Activated naive CD4-positive, alpha-beta T cell treated with anti-CD3 and anti-CD28 coated beads, Interleukin-2, amount 50 U/mL, for 24 hours (primary cell): ENCODE measurements around the gene CDH2.

Experiments used
- H3K27ac Mint-ChIP-seq: one replicate; pipeline ENCODE4 v1.8.0; 2021; ENCODE audit warnings: mild to moderate bottlenecking, mixed read lengths
- H3K27me3 Mint-ChIP-seq: one replicate; pipeline ENCODE4 v1.8.0; 2021; ENCODE audit warnings: mixed read lengths
- H3K36me3 Mint-ChIP-seq: one replicate; pipeline ENCODE4 v1.8.0; 2021; ENCODE audit warnings: mixed read lengths
- H3K4me1 Mint-ChIP-seq: one replicate; pipeline ENCODE4 v1.8.0; 2021; ENCODE audit warnings: mixed read lengths
- H3K4me3 Mint-ChIP-seq: one replicate; pipeline ENCODE4 v1.8.0; 2021; ENCODE audit warnings: mild to moderate bottlenecking, mixed read lengths
- H3K9me3 Mint-ChIP-seq: one replicate; pipeline ENCODE4 v1.8.0; 2021; ENCODE audit warnings: mixed read lengths

Gene CDH2

DNA sequence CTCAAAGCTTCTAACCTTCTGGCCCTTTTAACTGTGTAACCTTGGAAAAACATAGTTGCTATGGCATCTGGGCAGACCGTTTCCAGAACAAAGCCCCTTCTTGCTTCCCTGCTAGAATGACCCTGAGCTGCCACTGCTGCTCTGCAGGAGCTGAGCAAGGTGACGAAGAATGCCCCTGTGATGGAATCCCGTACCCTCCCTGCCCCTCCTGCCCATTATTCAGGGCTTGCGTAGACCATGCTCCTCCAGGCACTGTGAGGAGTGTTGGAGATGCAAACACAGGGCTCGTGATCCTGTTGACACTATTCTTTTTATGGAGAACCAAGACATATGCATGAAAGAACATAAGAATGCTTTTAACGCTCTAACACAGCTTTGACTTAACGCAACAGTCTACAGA, 191.1 kb downstream of the CDH2 start:
- Mint-ChIP-seq H3K4me3 (no peak overlapping the region), H3K36me3 (no peaks in the 10 kb centered on the region), H3K27ac (no peak overlapping the region), H3K27me3 (no peaks in the 10 kb centered on the region), H3K4me1 (no peaks in the 10 kb centered on the region), H3K9me3 (peaks cover 5% of the 10 kb centered on the region)

- no peaks in the 10 kb centered on the region for H3K4me1 Mint-ChIP-seq
- no peaks in the 10 kb centered on the region for H3K36me3 Mint-ChIP-seq
- no peaks in the 10 kb centered on the region for H3K27me3 Mint-ChIP-seq
- no peak overlapping the region for H3K27ac Mint-ChIP-seq
- H3K4me3 Mint-ChIP-seq, result no peak overlapping the region
- H3K9me3 Mint-ChIP-seq, result peaks cover 9% of the 10 kb centered on the region
Measured at GRCh38 chr18:27983780-27984179, 193.2 kb downstream of the CDH2 start.

GRCh38 chr18:27976806-27977408, 200.0 kb downstream of the CDH2 start:
- no peak overlapping the region for H3K27ac Mint-ChIP-seq
- peaks cover 6% of the 10 kb centered on the region for H3K9me3 Mint-ChIP-seq
- no peak overlapping the region for H3K4me3 Mint-ChIP-seq
- no peaks in the 10 kb centered on the region for H3K4me1 Mint-ChIP-seq
- no peaks in the 10 kb centered on the region for H3K27me3 Mint-ChIP-seq
- no peaks in the 10 kb centered on the region for H3K36me3 Mint-ChIP-seq

GRCh38 chr18:27970321-27970720, 206.6 kb downstream of the CDH2 start:
- Mint-ChIP-seq H3K9me3 (peaks cover 9% of the 10 kb centered on the region), H3K4me1 (no peaks in the 10 kb centered on the region), H3K27me3 (no peaks in the 10 kb centered on the region), H3K27ac (no peak overlapping the region), H3K36me3 (no peaks in the 10 kb centered on the region), H3K4me3 (no peak overlapping the region)

DNA sequence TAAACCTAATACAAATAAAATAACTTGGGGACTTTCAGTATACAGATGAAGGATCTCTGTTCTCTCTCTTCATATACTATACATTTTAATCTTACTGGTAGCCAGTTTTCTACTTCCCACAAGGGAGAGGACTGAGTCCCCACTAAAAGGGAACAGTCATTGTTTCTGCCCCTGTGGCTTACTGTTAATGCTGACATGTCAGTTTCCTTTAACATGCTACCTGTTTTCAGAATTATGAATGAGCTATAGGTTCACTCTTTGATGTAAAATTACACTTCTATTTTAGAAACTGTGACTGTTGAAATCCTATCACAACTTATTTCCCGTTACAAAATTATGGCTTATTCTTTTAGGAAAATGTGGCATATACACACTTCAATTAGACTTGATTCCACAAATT, 207.7 kb downstream of the CDH2 start:
- Mint-ChIP-seq H3K4me3 (no peak overlapping the region), H3K4me1 (no peaks in the 10 kb centered on the region), H3K9me3 (peaks cover 15% of the 10 kb centered on the region), H3K36me3 (no peaks in the 10 kb centered on the region), H3K27ac (no peak overlapping the region), H3K27me3 (no peaks in the 10 kb centered on the region)

DNA sequence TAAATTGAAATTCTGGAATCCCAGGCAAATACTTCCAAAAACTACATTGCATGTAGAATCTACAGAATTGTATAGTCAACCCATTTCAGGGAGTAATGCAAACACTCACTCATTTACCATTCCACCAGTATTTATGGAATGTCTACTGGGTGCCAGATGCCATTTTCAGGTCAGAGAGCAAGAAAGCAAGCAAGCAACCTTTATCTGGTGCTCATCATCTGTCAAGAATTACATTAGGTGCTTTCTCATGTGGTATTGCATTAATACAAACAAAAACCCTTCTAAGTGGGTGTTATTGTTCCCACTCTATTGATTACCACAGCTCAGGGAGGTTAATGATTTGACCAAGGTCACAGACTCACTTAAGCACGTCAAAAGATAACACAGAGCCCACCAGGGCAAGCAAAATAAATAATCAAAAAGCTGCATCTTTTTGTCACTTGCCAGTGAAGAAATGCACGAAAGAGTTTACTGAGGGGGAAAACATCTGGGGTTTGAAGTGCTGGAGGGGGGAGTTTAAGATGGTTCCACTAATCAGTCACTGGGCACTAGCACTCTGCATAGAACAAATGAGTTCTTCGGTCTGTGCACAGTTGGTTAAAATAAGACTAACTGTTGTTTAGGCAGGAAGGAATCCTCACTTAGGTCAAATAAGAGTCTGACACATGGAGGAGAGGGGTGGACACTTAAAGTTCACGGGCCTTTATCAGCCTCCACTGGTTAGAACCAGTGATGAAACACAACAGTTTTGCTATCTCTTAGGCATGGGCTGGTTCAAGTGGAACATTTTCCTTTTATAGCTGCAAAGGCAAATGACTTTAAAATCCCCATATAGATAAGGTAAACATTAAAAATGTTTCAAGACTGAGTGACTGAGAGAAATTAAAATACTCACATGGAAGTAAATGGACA, 208.8 kb downstream of the CDH2 start:
- H3K4me1 Mint-ChIP-seq, result no peaks in the 10 kb centered on the region
- H3K36me3 Mint-ChIP-seq, result no peaks in the 10 kb centered on the region
- peaks cover 15% of the 10 kb centered on the region for H3K9me3 Mint-ChIP-seq
- H3K27me3 Mint-ChIP-seq, result no peaks in the 10 kb centered on the region
- no peak overlapping the region for H3K4me3 Mint-ChIP-seq
- H3K27ac Mint-ChIP-seq, result no peak overlapping the region

- no peaks in the 10 kb centered on the region for H3K36me3 Mint-ChIP-seq
- H3K4me1 Mint-ChIP-seq, result no peaks in the 10 kb centered on the region
- H3K9me3 Mint-ChIP-seq, result peaks cover 15% of the 10 kb centered on the region
- no peak overlapping the region for H3K27ac Mint-ChIP-seq
- H3K4me3 Mint-ChIP-seq, result no peak overlapping the region
- H3K27me3 Mint-ChIP-seq, result no peaks in the 10 kb centered on the region
Measured at GRCh38 chr18:27966881-27967280, 210.0 kb downstream of the CDH2 start.

DNA sequence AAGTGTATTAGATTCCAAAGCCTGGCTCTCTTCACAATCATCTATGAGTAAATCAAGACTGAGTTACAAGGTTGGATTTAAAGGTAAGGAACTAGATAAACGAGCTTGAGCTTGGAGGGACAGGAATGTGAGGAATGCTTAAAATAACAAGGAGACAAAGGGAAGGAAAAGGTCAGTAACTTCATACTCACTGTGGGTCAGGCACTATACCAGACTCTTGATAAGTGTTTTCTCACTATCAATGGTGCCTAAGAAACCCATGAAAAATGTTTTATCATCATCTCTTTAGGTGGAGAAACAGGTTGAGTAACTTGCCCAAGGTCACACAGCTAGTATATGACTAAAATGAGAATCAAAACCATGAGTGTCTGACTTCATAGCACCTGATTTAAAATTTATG, 212.1 kb downstream of the CDH2 start:
- Mint-ChIP-seq H3K9me3 (peaks cover 15% of the 10 kb centered on the region), H3K4me1 (no peaks in the 10 kb centered on the region), H3K4me3 (no peak overlapping the region), H3K27me3 (no peaks in the 10 kb centered on the region), H3K36me3 (no peaks in the 10 kb centered on the region), H3K27ac (no peak overlapping the region)

DNA sequence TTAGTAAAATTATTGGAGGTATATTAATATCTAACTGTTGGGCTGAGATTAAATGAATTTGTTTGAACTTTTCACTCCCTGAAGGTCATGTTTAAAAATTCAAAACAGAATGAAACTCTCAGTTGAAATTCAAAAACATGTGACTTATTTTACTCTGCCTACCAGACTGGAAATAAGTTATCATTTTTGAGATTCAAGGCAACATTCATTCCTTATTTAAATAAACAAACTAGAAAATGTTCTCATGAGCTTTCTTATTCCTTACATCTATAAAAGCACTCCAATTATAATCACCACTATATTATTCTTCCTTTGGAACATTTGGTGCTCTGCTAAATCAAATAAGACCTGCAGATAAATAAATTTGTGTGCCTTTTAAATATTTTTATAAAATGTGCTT, 217.8 kb downstream of the CDH2 start:
- Mint-ChIP-seq H3K4me1 (no peaks in the 10 kb centered on the region), H3K4me3 (no peak overlapping the region), H3K27me3 (no peaks in the 10 kb centered on the region), H3K36me3 (no peaks in the 10 kb centered on the region), H3K9me3 (peaks cover 5% of the 10 kb centered on the region), H3K27ac (no peak overlapping the region)

DNA sequence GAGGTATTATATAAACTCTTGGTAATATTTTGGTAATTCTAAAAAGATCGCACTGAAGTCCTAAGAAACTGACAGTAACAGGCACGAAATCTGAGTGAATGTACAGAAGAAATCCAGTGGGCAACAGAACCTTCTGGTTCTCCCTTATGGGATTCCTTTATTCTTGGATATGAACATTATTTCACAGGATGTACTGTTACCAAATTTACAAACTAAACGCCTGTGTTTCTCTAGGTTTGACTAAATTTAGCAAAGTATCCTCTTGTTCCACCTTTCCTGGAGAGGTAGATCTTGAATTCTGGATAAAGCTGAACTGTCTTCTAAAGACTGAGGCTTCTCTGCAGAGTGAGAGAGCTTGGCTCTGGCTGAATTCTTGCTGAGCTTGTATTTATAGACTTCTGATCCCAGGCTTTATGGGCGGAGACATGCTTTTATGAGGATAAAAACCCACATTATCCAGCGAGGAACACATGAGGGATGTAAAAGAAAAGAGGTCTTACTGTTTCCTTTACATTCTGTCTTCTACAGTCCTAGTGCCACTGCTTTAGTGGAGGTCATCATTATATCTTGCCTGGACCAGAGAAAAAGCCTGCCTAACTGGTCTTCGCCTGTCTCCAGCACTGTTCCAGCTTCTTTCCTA, 220.8 kb downstream of the CDH2 start:
- H3K4me1 Mint-ChIP-seq, result no peaks in the 10 kb centered on the region
- H3K27me3 Mint-ChIP-seq, result no peaks in the 10 kb centered on the region
- H3K36me3 Mint-ChIP-seq, result no peaks in the 10 kb centered on the region
- no peak overlapping the region for H3K27ac Mint-ChIP-seq
- peaks cover 5% of the 10 kb centered on the region for H3K9me3 Mint-ChIP-seq
- H3K4me3 Mint-ChIP-seq, result no peak overlapping the region

- Mint-ChIP-seq H3K9me3 (peaks cover 5% of the 10 kb centered on the region), H3K27ac (no peak overlapping the region), H3K4me3 (no peak overlapping the region), H3K4me1 (no peaks in the 10 kb centered on the region), H3K27me3 (no peaks in the 10 kb centered on the region), H3K36me3 (no peaks in the 10 kb centered on the region)
Measured at GRCh38 chr18:27954226-27954625, 222.7 kb downstream of the CDH2 start.

- Mint-ChIP-seq H3K4me3 (no peak overlapping the region), H3K27me3 (no peaks in the 10 kb centered on the region), H3K9me3 (peaks cover 5% of the 10 kb centered on the region), H3K4me1 (no peaks in the 10 kb centered on the region), H3K27ac (no peak overlapping the region), H3K36me3 (no peaks in the 10 kb centered on the region)
Measured at GRCh38 chr18:27952741-27953140, 224.2 kb downstream of the CDH2 start.

- no peaks in the 10 kb centered on the region for H3K4me1 Mint-ChIP-seq
- no peak overlapping the region for H3K27ac Mint-ChIP-seq
- no peaks in the 10 kb centered on the region for H3K36me3 Mint-ChIP-seq
- H3K9me3 Mint-ChIP-seq, result peaks cover 16% of the 10 kb centered on the region
- no peak overlapping the region for H3K4me3 Mint-ChIP-seq
- no peaks in the 10 kb centered on the region for H3K27me3 Mint-ChIP-seq
Measured at GRCh38 chr18:27950648-27951228, 226.2 kb downstream of the CDH2 start.

DNA sequence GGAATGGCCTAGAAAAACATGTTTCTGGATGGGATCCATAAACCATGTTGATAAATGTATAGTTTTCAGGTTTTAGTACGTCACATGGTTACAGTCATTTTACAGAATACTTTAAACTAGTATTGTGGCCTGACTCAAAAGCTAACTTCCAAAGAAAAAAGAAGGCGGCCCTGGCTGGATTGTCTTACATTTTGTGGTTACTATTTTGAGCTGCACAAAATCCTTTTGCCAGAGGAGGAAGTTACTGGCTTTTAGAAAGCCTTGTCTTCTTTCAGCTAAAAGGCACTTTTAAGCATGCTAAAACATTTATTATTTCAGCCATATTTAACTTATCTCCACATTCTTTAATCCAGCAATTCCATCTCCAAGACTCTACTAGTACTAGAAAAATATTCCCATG, 227.9 kb downstream of the CDH2 start:
- Mint-ChIP-seq H3K27me3 (no peaks in the 10 kb centered on the region), H3K36me3 (no peaks in the 10 kb centered on the region), H3K4me3 (no peak overlapping the region), H3K9me3 (peaks cover 11% of the 10 kb centered on the region), H3K27ac (no peak overlapping the region), H3K4me1 (no peaks in the 10 kb centered on the region)

GRCh38 chr18:27942706-27943105, 234.2 kb downstream of the CDH2 start:
- Mint-ChIP-seq H3K4me3 (no peak overlapping the region), H3K36me3 (no peaks in the 10 kb centered on the region), H3K9me3 (peaks cover 11% of the 10 kb centered on the region), H3K27ac (no peak overlapping the region), H3K4me1 (no peaks in the 10 kb centered on the region), H3K27me3 (no peaks in the 10 kb centered on the region)

GRCh38 chr18:27931535-27931934, 245.4 kb downstream of the CDH2 start:
- Mint-ChIP-seq H3K27ac (no peak overlapping the region), H3K9me3 (peaks cover 10% of the 10 kb centered on the region), H3K4me1 (no peaks in the 10 kb centered on the region), H3K4me3 (no peak overlapping the region), H3K27me3 (no peaks in the 10 kb centered on the region), H3K36me3 (no peaks in the 10 kb centered on the region)
